ENCODE data around the gene PLXDC2.
"Not testable (repeated sequence)": the region's sequence is repeated elsewhere in the genome, so short reads cannot be mapped to it uniquely, and the experiment has no call there.

Gene PLXDC2

GRCh38 chr10:20133669-20134189 is 317.5 kb downstream of the PLXDC2 start:
- no peak for DNase-seq

GRCh38 chr10:20142311-20142710 is 326.1 kb downstream of the PLXDC2 start:
- DNase-seq = no peak

- DNase-seq = no peak
Measured at GRCh38 chr10:20144268-20144667, 328.0 kb downstream of the PLXDC2 start.

DNA sequence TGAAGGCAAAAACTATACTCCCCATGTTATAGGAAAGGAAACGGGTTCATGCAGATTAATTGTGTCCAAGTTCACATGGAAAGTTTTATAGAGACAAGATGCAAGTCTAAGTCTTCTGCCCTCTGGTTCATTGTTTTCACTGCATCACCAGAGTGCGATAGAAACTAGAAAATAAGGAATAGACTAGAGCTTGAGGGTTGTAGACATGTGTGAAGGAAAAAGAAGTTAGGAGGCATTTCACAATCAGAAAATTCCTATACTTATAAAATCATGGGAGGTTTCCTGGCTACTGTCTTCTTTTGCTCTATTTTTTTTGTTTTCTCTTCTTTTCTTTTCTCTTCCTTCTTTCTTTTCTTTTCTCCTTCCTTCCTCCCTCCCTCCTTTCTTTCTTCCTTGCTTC is 329.8 kb downstream of the PLXDC2 start:
- no peak for DNase-seq

DNA sequence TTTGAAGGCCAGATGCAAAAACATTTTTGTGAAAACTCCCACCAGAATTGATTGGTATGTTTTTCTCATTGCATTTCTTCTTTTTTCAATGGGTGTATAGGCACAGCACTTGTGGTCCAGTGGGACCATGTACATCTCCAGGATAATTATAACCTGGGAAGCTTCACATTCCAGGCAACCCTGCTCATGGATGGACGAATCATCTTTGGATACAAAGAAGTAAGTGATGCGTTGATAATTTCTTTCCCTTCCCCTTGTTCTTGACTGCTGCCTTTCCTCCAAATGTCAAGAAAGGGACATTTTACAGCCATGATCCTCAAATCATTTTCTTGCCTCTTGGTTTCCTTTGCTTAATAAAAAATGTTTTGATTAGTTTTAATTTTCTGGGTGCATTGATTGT is 331.5 kb downstream of the PLXDC2 start:
- DNase-seq = no peak

DNA sequence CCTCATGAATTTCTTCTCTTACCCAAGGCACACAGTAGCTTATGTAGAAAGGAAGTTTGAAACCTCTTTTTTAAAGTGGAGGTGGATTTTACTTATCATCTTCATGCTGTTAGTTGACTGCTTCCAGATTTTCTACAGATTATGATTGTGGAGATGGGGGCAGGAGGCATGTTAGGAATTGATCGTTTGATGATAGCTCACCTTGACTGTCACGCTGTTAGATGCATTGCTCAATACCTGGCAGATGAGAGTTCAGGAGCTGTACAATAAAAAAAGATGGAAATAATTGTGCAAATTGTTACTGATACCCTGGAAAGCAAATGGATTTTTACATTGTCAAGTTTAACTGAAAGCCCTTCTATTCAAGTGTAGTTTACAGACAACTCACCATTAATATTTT is 340.3 kb downstream of the PLXDC2 start:
- no peak for DNase-seq

- DNase-seq = no peak
Measured at GRCh38 chr10:20157314-20157713, 341.1 kb downstream of the PLXDC2 start.

DNA sequence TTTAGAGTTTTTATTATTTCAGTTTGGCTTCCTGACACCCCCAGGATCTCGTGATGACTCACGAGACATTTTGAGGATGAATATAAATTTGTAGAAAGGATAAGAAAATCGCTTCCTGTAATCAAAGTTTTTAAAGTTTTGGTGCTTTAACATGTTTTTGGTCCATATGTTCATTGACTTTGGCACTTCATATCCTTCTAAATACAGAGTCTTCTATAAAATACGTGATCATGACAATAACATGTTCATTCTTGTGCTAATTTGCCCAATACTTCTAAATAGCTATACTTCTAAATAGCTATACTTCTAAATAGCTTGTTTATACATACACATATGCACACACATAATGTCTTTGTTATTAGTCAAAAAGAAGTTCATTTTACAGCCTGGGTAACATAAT is 341.9 kb downstream of the PLXDC2 start:
- no peak for DNase-seq

DNA sequence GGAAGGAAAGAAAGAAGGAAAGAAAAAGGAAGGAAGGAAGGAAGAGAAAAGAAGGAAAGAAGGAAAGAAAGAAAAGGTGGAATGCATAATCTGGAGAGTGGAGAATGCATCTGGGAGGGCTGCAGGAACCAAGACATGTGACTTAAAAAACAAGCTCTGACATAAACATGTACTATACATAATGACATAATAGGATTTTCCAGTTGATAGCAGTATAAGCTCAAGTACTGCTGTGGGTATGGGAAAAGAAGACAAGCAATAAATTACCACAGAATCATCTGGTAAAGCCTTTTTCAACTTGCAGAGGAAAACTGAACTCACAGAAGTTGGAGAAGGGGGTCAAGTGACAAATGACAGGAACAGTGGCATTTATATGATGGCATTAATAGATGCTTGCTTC is 345.9 kb downstream of the PLXDC2 start:
- DNase-seq = no peak

- DNase-seq = no peak
Measured at GRCh38 chr10:20166096-20166675, 350.0 kb downstream of the PLXDC2 start.

- DNase-seq = no peak
Measured at GRCh38 chr10:20170661-20171060, 354.4 kb downstream of the PLXDC2 start.

DNA sequence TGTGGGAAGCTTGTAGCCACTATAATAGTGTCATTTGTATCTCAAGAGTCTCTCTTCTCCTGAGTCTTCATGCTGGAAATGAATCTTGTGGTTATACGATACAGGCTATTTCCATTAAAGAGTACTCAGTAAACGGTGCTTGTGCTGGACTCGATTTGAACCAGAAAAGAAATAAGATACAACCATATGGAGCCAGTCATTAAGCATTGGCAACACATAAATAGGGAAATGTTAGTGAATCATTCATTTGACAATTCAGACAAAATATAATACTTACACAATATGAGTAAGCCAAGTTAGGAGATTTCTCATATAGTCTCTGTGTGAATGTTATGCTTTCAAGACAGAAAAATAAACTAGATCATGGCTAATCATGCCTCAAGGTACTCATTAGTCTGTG is 356.8 kb downstream of the PLXDC2 start:
- DNase-seq = no peak

DNA sequence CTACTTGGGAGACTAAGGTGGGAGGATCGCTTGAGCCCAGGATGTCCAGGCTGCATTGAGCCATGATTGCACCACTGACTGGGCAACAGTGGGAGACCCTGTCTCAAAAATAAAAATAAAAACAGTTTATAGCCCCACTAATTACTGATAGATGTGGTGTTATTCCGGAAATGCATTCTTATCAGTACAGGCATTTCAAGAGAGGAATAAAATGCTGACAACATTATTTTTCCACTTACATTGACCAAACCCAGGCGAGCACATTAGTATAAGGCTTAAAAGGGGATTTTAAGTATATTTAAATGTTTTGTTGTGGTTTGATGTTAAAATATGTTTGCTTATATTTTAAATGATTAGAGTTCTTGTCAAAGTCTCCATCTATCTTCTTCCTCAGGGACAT is 359.5 kb downstream of the PLXDC2 start:
- no peak for DNase-seq

GRCh38 chr10:20180766-20181165 is 364.5 kb downstream of the PLXDC2 start:
- DNase-seq = no peak

GRCh38 chr10:20181434-20181833 is 365.2 kb downstream of the PLXDC2 start:
- no peak for DNase-seq

DNA sequence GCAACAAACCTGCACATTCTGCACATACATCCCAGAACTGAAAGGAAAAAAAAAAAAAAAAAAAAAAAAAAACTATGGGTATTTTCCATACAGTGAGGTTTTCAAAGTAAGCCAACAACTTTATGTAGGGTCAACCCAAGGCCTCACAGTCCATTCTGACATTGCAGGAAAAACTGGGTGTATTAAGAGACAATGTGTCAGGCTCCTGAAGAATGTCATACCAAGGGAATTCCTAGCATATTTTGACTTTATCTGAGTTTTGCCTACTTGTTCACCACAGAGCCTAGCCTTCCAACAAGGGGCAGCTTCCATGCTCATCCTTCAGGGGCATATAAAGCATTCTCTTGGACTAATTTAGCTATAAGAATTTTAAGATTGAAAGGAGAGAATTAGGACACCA is 368.9 kb downstream of the PLXDC2 start:
- no peak for DNase-seq

DNA sequence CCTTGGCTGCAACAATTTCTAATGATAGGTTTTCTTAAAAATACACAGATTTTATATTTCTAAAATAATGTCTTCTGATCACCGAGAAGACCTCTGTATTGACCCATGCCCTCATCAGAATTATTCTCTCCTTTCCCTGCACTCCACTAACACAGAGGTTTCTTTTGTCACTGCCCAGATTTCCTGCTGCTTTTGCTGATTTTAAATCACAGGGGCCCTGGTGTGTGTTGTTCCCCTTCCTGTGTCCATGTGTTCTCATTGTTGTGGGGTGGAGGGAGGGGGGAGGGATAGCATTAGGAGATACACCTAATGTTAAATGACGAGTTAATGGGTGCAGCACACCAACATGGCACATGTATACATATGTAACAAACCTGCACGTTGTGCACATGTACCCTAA is 375.2 kb downstream of the PLXDC2 start:
- not testable (repeated sequence) for DNase-seq

DNA sequence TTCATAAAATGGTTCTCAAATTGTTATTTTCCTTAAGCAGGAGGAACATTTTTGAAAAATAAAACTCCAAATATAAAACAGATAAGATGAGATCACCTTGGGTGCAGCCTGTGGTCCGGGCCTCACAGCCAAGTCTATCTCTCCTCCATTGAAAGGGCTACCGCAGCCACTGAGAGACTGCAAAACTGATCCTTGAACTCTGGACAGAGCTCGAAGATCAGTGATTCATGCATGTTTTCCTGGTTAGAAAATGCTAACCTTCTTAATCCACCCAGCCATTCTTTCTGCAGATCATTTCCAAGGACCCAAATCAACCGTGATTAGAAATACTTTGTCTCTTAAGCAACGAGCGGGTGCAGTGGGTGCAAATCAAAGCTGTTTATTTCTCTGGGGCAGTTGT is 378.8 kb downstream of the PLXDC2 start:
- no peak for DNase-seq

GRCh38 chr10:20200758-20201157 is 384.5 kb downstream of the PLXDC2 start:
- DNase-seq = no peak

DNA sequence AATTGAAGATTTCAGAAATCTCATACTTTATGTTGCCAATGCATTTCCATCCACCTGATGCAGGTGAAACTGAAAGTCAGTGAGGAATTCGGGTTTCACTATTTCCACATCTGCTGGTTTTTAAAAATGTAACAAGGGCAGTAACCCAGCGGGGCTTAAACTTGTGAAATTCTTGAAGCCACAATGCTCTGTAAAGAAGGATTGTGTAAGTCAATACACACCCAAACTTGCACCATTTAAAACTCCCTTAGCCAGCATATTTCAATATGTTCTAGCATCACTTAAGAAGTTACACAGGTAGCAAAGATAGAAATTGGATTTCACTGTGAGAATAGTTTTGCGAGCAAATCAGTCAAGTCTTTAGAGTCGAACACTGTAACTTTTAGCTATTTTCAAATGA is 386.1 kb downstream of the PLXDC2 start:
- DNase-seq = no peak

- no peak for DNase-seq
Measured at GRCh38 chr10:20207653-20208052, 391.4 kb downstream of the PLXDC2 start.

GRCh38 chr10:20209098-20209497 is 392.9 kb downstream of the PLXDC2 start:
- DNase-seq = not testable (repeated sequence)

DNA sequence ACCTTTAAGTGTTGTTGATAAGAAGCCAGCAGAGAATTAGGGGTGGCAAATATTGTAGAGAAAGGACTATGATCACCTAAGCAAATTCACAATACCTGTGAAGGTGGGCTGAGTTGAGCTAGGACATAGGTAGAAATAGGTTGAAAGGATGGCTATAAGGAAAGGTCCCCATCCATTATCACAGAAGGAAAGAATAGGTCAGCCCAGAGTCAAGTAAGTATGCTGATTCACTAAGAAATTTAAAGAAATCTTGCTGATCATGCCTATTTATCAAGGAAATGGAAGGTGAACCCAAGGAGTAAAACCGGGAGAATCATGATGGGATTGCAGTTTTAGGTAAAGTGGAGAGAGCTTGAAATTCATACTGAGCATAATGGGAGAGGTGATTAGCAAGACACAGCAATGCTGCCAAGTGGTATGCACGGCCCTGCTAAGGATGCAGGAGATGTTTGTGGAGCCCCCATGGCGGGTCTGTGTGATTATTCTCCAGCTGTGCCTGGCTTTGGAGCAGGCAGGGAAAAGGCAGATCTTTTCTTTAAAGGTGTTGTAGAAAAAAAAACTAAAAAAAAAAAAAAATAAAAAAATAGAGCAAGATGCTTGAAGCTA is 399.4 kb downstream of the PLXDC2 start:
- DNase-seq = no peak

DNA sequence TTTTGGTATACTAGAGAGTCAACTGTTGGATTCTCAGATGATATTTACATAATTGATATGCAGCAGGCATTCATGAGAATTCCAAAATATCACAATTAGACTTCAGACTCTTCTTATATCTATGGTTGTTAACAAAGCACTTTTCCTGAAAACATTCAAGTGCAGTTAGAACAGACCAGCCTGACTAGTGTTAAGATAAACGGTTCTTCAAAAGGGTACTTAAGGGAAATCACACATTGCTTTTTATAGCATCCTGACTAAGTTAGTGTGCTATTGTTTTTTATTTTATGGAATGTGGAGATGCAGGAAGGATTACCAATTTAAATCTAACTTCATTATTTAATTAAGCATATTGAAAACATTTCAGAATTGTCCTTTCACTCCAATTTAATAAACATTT is 405.1 kb downstream of the PLXDC2 start:
- no peak for DNase-seq

GRCh38 chr10:20228729-20229128 is 412.5 kb downstream of the PLXDC2 start:
- DNase-seq = no peak
